Measurements from ENCODE around the gene ACSF3. TPM values are rescaled to one million over a fixed set of nuclear protein-coding genes. Genes with fewer than 3 reads are reported as not detected.

Gene ACSF3
- total and polyA plus RNA-seq, 2 of the 4 experiments (the other 2 are of a cell fraction): 9.5 to 14.2 TPM

DNA sequence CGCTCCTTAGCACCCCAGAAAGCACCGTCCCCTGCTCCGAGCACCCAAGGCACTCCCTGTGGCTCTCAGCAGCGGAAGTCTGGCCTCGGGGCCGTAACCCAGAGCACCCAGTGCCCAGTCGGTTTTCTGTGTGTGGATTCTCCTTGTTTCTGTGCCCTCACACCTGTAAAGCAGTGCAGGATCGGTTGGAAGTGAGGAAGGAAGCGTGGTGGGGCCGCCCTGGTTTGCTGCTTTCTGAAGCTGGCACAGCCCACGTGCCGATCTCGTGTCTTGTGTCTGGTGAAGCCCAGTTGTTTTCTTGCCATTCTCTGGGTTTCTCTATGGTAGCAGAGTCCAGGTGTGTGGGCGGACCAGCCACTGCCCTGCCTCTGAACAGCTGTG lies 3.7 kb downstream of the ACSF3 start:
- Histone ChIP-seq H3K4me2 (ENCODE audit: low read depth, low read length) (no peak overlapping the region), H2AK9ac (replicated peaks; ENCODE audit: low read depth, low read length, poor library complexity) (no peak overlapping the region), H4K5ac (ENCODE audit: low read depth, low read length) (no peak overlapping the region), H2BK15ac (ENCODE audit: low read depth, low read length) (no peak overlapping the region), H3K27ac (ENCODE audit: insufficient read depth, low read length) (no peak overlapping the region), H2AK5ac (ENCODE audit: low read depth, low read length) (no peak overlapping the region), H2BK20ac (ENCODE audit: low read depth, low read length) (no peak overlapping the region), H4K20me1 (ENCODE audit: insufficient read depth, low read length) (peaks cover 17% of the 10 kb centered on the region), H3K4me3 (ENCODE audit: insufficient read depth, low read depth, low read length) (no peak overlapping the region), H3K9me3 (ENCODE audit: control insufficient read depth, insufficient read depth, low read length) (no peaks in the 10 kb centered on the region), H3K36me3 (ENCODE audit: control insufficient read depth, insufficient read depth, low read length) (peaks cover 19% of the 10 kb centered on the region), H4K91ac (ENCODE audit: insufficient read depth, low read depth, low read length) (no peak overlapping the region), H4K8ac (ENCODE audit: low read depth in 2 of 2, low read length in 2 of 2) (no peak overlapping the region), H3K56ac (ENCODE audit: extremely low read depth, insufficient read depth, low read length) (no peak overlapping the region), H3K14ac (replicated peaks; ENCODE audit: low read depth, low read length) (no peak overlapping the region), H3K4me1 (ENCODE audit: control insufficient read depth, insufficient read depth, low read length) (0 out of 2 replicates have a peak, but pooled peaks cover 2% of the 10 kb centered on the region), H3K4ac (ENCODE audit: low read depth, low read length) (no peak overlapping the region), H3K18ac (ENCODE audit: low read depth, low read length) (no peak overlapping the region), H3K9me1 (ENCODE audit: insufficient read depth, low read length) (peaks cover 10% of the 10 kb centered on the region), H3K79me1 (ENCODE audit: low read depth in 1 of 2, low read length in 2 of 2) (peaks cover 31 to 50% of the 10 kb centered on the region in 2 experiments), H2AFZ (replicated peaks; ENCODE audit: low read length, poor library complexity) (no peak overlapping the region), H2BK120ac (ENCODE audit: low read depth, low read length) (no peak overlapping the region), H3K23ac (ENCODE audit: low read depth, low read length) (no peak overlapping the region), H3K9ac (ENCODE audit: low read depth, low read length) (no peak overlapping the region), H2BK5ac (ENCODE audit: low read depth, low read length, poor library complexity, severe bottlenecking) (no peak overlapping the region), H3K27me3 (ENCODE audit: control insufficient read depth, insufficient read depth, low read length) (no peaks in the 10 kb centered on the region; the same call in 1 of the 2 replicates)
- 94% methylated on average over 10 of the region's 14 CpGs; no CpG with 5 or more reads in 1 of the 2 experiments for WGBS, 2 experiments (ENCODE audit: extremely low coverage in 2 of 2, insufficient read length in 1 of 2)
- TF ChIP-seq POLR2A (IDR thresholded peaks at IDR 0.05; ENCODE audit: low read depth, low read length): no peak
- TF ChIP-seq, protein P1, sequence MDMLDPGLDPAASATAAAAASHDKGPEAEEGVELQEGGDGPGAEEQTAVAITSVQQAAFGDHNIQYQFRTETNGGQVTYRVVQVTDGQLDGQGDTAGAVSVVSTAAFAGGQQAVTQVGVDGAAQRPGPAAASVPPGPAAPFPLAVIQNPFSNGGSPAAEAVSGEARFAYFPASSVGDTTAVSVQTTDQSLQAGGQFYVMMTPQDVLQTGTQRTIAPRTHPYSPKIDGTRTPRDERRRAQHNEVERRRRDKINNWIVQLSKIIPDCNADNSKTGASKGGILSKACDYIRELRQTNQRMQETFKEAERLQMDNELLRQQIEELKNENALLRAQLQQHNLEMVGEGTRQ (IDR thresholded peaks at IDR 0.05; ENCODE audit: low read depth, low read length): no peak
- no peak for TF ChIP-seq RCOR1 (IDR thresholded peaks at IDR 0.05; ENCODE audit: insufficient replicate concordance, low read length)
- no peak for TF ChIP-seq MAFK (IDR thresholded peaks at IDR 0.05; ENCODE audit: low read depth, low read length)
- no peak for TF ChIP-seq CEBPB (IDR thresholded peaks at IDR 0.05; ENCODE audit: low read depth, low read length)
- TF ChIP-seq, protein P2, sequence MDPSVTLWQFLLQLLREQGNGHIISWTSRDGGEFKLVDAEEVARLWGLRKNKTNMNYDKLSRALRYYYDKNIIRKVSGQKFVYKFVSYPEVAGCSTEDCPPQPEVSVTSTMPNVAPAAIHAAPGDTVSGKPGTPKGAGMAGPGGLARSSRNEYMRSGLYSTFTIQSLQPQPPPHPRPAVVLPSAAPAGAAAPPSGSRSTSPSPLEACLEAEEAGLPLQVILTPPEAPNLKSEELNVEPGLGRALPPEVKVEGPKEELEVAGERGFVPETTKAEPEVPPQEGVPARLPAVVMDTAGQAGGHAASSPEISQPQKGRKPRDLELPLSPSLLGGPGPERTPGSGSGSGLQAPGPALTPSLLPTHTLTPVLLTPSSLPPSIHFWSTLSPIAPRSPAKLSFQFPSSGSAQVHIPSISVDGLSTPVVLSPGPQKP (IDR thresholded peaks at IDR 0.05; ENCODE audit: borderline replicate concordance, low read depth, low read length): no peak
- TF ChIP-seq BHLHE40 (IDR thresholded peaks at IDR 0.05; ENCODE audit: low read depth, low read length): no peak
- no peak for TF ChIP-seq SMC3 (IDR thresholded peaks at IDR 0.05; ENCODE audit: low read depth, low read length)
- TF ChIP-seq CHD1 (IDR thresholded peaks at IDR 0.05; ENCODE audit: low read depth, low read length): no peak
- DNase-seq: no peak
- ChIA-PET CTCF (no interaction called here), POLR2A (ENCODE audit: unreplicated experiment) (no interaction called here)
- intact Hi-C loops (cut with micrococcal nuclease): no loop called here
- in situ Hi-C loops (cut with MboI; ENCODE audit: low sequenced_read_pairs): no loop called here
- BruUV-seq (replicated peaks): no TSS peak
- dilution Hi-C loops (cut with HindIII; ENCODE audit: low sequenced_read_pairs, unreplicated experiment): no loop called here
- no peak for ATAC-seq (ENCODE audit: low read depth)
